Testis (tissue), 2 donors: ENCODE data around the gene SCO2.
"Not testable (repeated sequence)": the region's sequence is repeated elsewhere in the genome, so short reads cannot be mapped to it uniquely, and the experiment has no call there.

Experiments used
- POLR2A ChIP-seq: fragments of 450-650 bp; IDR thresholded peaks from one replicate; pipeline ENCODE4 v1.6.1; 2017; ENCODE audit warnings: antibody characterized with exemption, mild to moderate bottlenecking, moderate library complexity
- TF ChIP-seq, protein P1 (sequence below), 3 experiments: fragments of 450-650 bp in 2 of 3; fragments of 200-600 bp in 1 of 3; sonication (generic) in 1 of 3; IDR thresholded peaks; one replicate each; pipeline ENCODE4 v1.5.1; 2016 to 2019; ENCODE audit warnings: antibody characterized with exemption in 3 of 3, mild to moderate bottlenecking in 2 of 3, moderate library complexity in 1 of 3

DNA sequence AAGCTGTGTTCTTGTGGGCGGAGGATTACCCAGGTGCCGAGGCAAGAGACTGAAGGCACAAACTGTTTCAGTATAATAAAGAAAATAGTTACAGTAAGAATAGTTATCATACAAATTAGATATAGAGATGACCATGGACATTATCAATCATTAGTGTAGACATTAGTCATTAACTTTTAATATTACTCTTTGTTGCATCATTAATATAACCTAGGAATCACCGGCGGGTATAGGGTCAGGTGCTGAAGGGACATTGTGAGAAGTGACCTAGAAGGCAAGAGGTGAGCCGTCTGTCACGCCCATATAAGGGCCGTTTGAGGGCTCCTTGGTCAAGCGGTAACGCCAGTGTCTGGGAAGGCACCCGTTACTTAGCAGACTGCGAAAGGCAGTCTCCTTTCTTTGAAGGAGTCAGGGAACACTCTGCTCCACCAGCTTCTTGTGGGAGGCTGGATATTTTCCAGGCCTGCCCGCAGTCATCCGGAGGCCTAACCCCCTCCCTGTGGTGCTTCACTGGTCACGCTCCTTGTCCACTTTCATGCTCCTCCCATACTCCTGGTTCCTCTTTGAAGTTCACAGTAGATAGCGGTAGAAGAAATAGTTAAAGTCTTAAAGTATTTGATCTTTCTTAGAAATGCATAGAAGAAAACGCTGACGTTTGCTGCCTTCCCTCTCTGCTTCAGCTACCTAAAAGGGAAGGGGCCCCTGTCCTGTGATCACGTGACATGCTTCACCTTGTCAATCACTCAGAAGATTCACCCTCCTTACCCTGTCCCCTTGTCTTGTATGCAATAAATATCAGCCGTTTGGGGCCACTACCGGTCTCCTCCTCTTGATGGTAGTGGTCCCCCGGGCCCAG, 8.7 kb upstream of the SCO2 start:
- TF ChIP-seq POLR2A, result not testable (repeated sequence)
- TF ChIP-seq, protein P1, sequence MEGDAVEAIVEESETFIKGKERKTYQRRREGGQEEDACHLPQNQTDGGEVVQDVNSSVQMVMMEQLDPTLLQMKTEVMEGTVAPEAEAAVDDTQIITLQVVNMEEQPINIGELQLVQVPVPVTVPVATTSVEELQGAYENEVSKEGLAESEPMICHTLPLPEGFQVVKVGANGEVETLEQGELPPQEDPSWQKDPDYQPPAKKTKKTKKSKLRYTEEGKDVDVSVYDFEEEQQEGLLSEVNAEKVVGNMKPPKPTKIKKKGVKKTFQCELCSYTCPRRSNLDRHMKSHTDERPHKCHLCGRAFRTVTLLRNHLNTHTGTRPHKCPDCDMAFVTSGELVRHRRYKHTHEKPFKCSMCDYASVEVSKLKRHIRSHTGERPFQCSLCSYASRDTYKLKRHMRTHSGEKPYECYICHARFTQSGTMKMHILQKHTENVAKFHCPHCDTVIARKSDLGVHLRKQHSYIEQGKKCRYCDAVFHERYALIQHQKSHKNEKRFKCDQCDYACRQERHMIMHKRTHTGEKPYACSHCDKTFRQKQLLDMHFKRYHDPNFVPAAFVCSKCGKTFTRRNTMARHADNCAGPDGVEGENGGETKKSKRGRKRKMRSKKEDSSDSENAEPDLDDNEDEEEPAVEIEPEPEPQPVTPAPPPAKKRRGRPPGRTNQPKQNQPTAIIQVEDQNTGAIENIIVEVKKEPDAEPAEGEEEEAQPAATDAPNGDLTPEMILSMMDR (IDR thresholded peaks at IDR 0.05), result not testable (repeated sequence)
